ENCODE data around the gene RYR2.

DNA sequence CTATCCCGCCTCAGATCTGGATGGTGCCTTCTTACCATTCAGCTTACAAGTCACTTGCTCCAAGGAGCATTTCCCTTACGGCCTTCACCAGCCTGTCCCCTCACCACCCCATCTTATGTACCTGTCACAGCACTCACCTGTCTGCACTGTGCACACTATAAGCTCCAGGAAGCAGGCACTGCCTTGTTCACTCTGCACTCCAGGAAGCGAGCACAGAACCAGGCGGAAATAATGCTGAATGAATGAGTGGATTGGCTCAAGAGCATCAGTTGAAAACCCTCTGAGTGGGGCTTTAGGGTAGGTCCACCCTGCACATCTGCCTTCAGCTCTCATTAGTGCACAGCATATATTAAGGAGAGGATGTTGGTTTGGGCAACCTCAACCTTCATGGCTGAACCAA, 8.9 kb upstream of the RYR2 start:
- no peak for TF ChIP-seq EZH2 (IDR thresholded peaks at IDR 0.05)
- TF ChIP-seq, protein P1, sequence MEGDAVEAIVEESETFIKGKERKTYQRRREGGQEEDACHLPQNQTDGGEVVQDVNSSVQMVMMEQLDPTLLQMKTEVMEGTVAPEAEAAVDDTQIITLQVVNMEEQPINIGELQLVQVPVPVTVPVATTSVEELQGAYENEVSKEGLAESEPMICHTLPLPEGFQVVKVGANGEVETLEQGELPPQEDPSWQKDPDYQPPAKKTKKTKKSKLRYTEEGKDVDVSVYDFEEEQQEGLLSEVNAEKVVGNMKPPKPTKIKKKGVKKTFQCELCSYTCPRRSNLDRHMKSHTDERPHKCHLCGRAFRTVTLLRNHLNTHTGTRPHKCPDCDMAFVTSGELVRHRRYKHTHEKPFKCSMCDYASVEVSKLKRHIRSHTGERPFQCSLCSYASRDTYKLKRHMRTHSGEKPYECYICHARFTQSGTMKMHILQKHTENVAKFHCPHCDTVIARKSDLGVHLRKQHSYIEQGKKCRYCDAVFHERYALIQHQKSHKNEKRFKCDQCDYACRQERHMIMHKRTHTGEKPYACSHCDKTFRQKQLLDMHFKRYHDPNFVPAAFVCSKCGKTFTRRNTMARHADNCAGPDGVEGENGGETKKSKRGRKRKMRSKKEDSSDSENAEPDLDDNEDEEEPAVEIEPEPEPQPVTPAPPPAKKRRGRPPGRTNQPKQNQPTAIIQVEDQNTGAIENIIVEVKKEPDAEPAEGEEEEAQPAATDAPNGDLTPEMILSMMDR (IDR thresholded peaks at IDR 0.05): no peak
- TF ChIP-seq EZH2phosphoT487 (IDR thresholded peaks at IDR 0.05): no peak
